CD4-positive, alpha-beta T cell (primary cell): ENCODE data around the gene ABLIM1. TPM values are rescaled to one million over a fixed set of nuclear protein-coding genes. Genes with fewer than 3 reads are reported as not detected.

Experiments
- ATAC-seq: fragments of 200-7000 bp; cut with Tn5 transposase; one replicate; pipeline ENCODE4 v1.10.0; 2022; ENCODE audit warnings: mild to moderate bottlenecking; ENCODE audit not compliant: poor library complexity
- CTCF ChIA-PET: fragments of 350-600 bp; sonication (Branson Sonifier 250); formaldehyde crosslinking; loops from one replicate; lab custom pipeline; 2021; ENCODE audit warnings: antibody characterized with exemption, inconsistent platforms; lab: Charles Lee
- POLR2A ChIA-PET: fragments of 350-600 bp; sonication (Branson Sonifier 250); formaldehyde crosslinking; loops from one replicate; lab custom pipeline; 2021; ENCODE audit warnings: antibody characterized with exemption, inconsistent platforms; lab: Charles Lee
- DNase-seq, 14 experiments: peaks; one replicate each; pipeline ENCODE4 v3.0.0-alpha.2; 2013 to 2020; ENCODE audit warnings: mixed read lengths in 2 of 14
- H3K27ac ChIP-seq, 2 donors: one replicate each; pipeline versions ENCODE4 v1.5.1 to v1.7.0; 2013; ENCODE audit warnings: low read length in 2 of 2, low read depth in 1 of 2, mild to moderate bottlenecking in 1 of 2
- H3K27me3 ChIP-seq, 2 experiments: 1 replicate in 1 of 2; 2 replicates in 1 of 2; pipeline versions ENCODE4 v1.6.1 to v1.7.0; 2013; ENCODE audit warnings: low read length in 2 of 2, control low read depth in 1 of 2, mild to moderate bottlenecking in 1 of 2, moderate library complexity in 1 of 2; ENCODE audit not compliant: insufficient read depth in 2 of 2, control insufficient read depth in 1 of 2
- H3K36me3 ChIP-seq: one replicate; pipeline ENCODE4 v1.6.1; 2013; ENCODE audit warnings: low read length, control low read depth; ENCODE audit not compliant: insufficient read depth
- H3K4me1 ChIP-seq: one replicate; pipeline ENCODE4 v1.6.1; 2013; ENCODE audit warnings: low read length, control low read depth; ENCODE audit not compliant: insufficient read depth
- H3K4me3 ChIP-seq: one replicate; pipeline ENCODE4 v1.5.1; 2013; ENCODE audit warnings: mild to moderate bottlenecking, low read length, moderate library complexity
- H3K9me3 ChIP-seq, 2 experiments: 1 replicate in 1 of 2; 2 replicates in 1 of 2; pipeline versions ENCODE4 v1.6.1 to v1.7.0; 2013; ENCODE audit warnings: low read length in 2 of 2, mild to moderate bottlenecking in 2 of 2, control low read depth in 1 of 2, moderate library complexity in 1 of 2; ENCODE audit not compliant: control insufficient read depth in 1 of 2, insufficient read depth in 1 of 2
- H3K27ac Mint-ChIP-seq: one replicate; pipeline ENCODE4 v1.8.0; 2020; ENCODE audit warnings: mixed read lengths
- H3K27me3 Mint-ChIP-seq: one replicate; pipeline ENCODE4 v1.8.0; 2021; ENCODE audit warnings: mixed read lengths
- H3K36me3 Mint-ChIP-seq: one replicate; pipeline ENCODE4 v1.8.0; 2021; ENCODE audit warnings: low read depth, mixed read lengths
- H3K4me1 Mint-ChIP-seq: one replicate; pipeline ENCODE4 v1.8.0; 2021; ENCODE audit warnings: low read depth, mixed read lengths
- H3K4me3 Mint-ChIP-seq: one replicate; pipeline ENCODE4 v1.8.0; 2020; ENCODE audit warnings: mild to moderate bottlenecking, mixed read lengths
- H3K9me3 Mint-ChIP-seq: one replicate; pipeline ENCODE4 v1.8.0; 2020; ENCODE audit warnings: mixed read lengths
- CTCF ChIP-seq: fragments of 200-600 bp; IDR thresholded peaks from one replicate; pipeline ENCODE4 v1.8.0; 2022; ENCODE audit warnings: antibody characterized with exemption, mild to moderate bottlenecking
- intact Hi-C, 2 experiments: fragments of 100-400 bp; cut with DNase I in 1 of 2; cut with micrococcal nuclease in 1 of 2; formaldehyde crosslinking; loops; one replicate each; pipeline versions ENCODE4 v1.15.1 to v1.9.0; 2023 to 2025; cut with DNase I, micrococcal nuclease
- total RNA-seq, 174 experiments: library from RNA in 2 of 174; stranded (reverse) in 2 of 174; gene quantifications; one replicate each; pipeline ENCODE4 v1.2.3 and lab custom pipeline; 2021 to 2026

The ABLIM1 gene
- total RNA-seq, 2 experiments from 2014 or later: 217 to 224 TPM

DNA sequence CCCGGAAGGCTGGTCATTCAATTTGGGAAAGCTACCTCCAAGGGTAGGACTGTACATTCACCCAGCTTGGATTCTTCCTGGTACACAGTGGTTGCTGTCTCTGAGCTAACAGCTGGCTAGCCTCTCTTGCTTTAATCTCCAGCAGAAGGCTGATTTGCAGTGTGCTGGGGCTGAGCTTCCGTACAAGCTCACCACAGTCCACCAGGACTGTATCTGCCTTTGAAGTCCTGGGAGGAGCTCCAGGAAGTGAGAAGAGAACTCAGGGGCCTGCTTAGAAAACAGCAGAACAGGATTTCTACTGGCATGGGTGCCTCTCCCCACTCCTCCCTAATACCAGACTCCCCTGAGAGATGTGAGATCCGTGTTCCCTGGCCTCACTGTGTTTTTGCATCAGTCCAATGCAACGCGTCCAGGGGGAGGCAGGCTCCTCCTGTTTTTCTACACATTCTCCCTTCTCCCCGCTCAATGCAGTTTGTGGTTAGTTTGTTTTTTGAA, 260.4 kb downstream of the ABLIM1 start:
- Histone ChIP-seq H3K27me3 (peaks cover 43 to 46% of the 10 kb centered on the region in 2 experiments), H3K36me3 (no peaks in the 10 kb centered on the region), H3K27ac (no peak overlapping the region), H3K4me3 (no peak overlapping the region), H3K9me3 (no peaks in the 10 kb centered on the region), H3K4me1 (no peaks in the 10 kb centered on the region)
- no peak for DNase-seq
- Mint-ChIP-seq H3K27ac (no peak overlapping the region), H3K27me3 (peaks cover 86% of the 10 kb centered on the region), H3K4me3 (no peak overlapping the region), H3K9me3 (no peaks in the 10 kb centered on the region), H3K4me1 (peaks cover under 1% of the 10 kb centered on the region), H3K36me3 (no peaks in the 10 kb centered on the region)
- ChIA-PET POLR2A (no interaction called here), CTCF (no interaction called here)
- ATAC-seq: no peak
- intact Hi-C loops: no loop called here
- TF ChIP-seq CTCF: no peak

- H3K4me3 Mint-ChIP-seq: no peak overlapping the region
- no peaks in the 10 kb centered on the region for H3K9me3 Mint-ChIP-seq
- ATAC-seq: no peak
- H3K27me3 Mint-ChIP-seq: peaks cover 74% of the 10 kb centered on the region
- H3K4me1 ChIP-seq: no peaks in the 10 kb centered on the region
- no peak for TF ChIP-seq CTCF
- peaks cover 34 to 41% of the 10 kb centered on the region in 2 experiments for H3K27me3 ChIP-seq
- H3K9me3 ChIP-seq: no peaks in the 10 kb centered on the region
- no peak overlapping the region for H3K4me3 ChIP-seq
- intact Hi-C loops: no loop called here
- POLR2A ChIA-PET: no interaction called here
- no peak overlapping the region for H3K27ac ChIP-seq
- CTCF ChIA-PET: no interaction called here
- H3K4me1 Mint-ChIP-seq: no peaks in the 10 kb centered on the region
- H3K36me3 Mint-ChIP-seq: no peaks in the 10 kb centered on the region
- H3K36me3 ChIP-seq: no peaks in the 10 kb centered on the region
- DNase-seq: no peak
- no peak overlapping the region for H3K27ac Mint-ChIP-seq
These were observed 261.6 kb downstream of the ABLIM1 start for GRCh38 chr10:114396464-114396863.

- Mint-ChIP-seq H3K9me3 (no peaks in the 10 kb centered on the region), H3K27ac (no peak overlapping the region), H3K4me3 (no peak overlapping the region), H3K4me1 (no peaks in the 10 kb centered on the region), H3K36me3 (no peaks in the 10 kb centered on the region), H3K27me3 (peaks cover 64% of the 10 kb centered on the region)
- intact Hi-C loops: no loop called here
- TF ChIP-seq CTCF: no peak
- H3K9me3 ChIP-seq: no peaks in the 10 kb centered on the region
- ATAC-seq (no peak), DNase-seq (no peak)
- ChIA-PET POLR2A (no interaction called here), CTCF (no interaction called here)
- H3K36me3 ChIP-seq: no peaks in the 10 kb centered on the region
- H3K27ac ChIP-seq: no peak overlapping the region
- no peak overlapping the region for H3K4me3 ChIP-seq
- H3K27me3 ChIP-seq: peaks cover 25 to 34% of the 10 kb centered on the region in 2 experiments
- H3K4me1 ChIP-seq: no peaks in the 10 kb centered on the region
These were observed 262.6 kb downstream of the ABLIM1 start for GRCh38 chr10:114395366-114396022.
